GM04504 (cell line): ENCODE results near the gene ACTR5.

Experiments
- DNase-seq: peaks from one replicate; pipeline ENCODE4 v3.0.0-alpha.2; 2012; ENCODE audit warnings: low read depth

Gene ACTR5

GRCh38 chr20:38748097-38748860, at the start of gene ACTR5:
ACTR5 (plus strand) TSS chr20:38748460; CDS start chr20:38748479, 19 bp downstream.
- DNase-seq, result peak; percentile 71

DNA sequence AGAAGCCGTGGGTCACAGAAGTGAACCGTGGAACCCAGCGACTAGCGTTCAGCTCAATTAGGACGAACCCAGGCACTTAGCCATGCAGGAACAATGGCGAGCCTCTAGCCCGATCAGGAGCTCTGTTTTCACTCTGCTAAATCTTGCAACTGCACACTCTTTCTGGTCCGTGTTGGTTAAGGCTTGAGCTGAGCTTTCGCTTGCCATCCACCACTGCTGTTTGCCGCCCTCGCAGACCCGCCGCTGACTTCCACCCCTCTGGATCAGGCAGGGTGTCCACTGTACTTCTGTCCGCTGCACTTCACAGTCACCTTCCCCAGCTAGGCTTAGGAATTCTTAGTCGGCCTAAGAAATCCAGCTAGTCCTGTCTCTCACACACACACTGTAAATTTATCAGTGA, 49.7 kb upstream of the ACTR5 start:
- no peak for DNase-seq

GRCh38 chr20:38700141-38700540, 48.1 kb upstream of the ACTR5 start:
- DNase-seq, result no peak

DNA sequence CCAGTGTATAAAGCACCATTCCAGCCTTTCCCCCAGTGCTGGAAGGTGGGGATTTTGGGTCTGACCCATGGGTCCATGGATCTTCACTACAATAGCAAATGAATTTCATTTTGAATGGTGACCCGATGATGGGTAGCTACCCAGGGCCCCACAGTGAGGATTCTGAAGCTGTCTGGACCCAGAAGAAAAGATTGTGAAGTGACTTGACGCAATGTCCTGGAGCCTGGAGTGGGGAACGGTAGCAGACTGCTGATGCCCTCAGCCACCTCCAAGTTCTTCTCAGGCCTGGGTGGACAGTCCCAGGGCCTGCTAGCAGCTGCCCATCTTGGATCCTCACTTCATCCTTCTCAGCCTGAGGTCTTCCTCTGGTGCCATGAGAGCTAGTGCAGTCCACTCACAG, 47.3 kb upstream of the ACTR5 start:
- no peak for DNase-seq

DNA sequence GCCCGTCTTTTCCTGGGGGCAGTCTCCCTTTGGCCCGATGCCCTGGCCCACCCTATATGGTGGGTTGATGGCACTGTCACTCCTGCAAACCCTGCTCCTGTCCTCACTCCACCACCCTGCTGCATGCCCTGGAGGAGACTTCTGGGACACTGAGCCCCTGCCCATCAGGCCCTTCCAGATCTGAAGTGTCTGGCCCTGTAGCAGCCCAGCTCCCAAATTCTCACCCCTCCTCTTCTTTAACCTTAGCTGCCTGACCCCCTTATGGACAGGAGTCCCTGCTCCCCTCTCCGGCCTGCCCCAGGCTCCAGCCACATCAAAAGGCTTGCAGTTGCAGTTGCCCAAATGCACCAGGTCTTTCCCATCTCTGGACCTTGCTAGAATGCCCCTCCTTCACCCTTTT, 44.7 kb upstream of the ACTR5 start:
- DNase-seq, result no peak

DNA sequence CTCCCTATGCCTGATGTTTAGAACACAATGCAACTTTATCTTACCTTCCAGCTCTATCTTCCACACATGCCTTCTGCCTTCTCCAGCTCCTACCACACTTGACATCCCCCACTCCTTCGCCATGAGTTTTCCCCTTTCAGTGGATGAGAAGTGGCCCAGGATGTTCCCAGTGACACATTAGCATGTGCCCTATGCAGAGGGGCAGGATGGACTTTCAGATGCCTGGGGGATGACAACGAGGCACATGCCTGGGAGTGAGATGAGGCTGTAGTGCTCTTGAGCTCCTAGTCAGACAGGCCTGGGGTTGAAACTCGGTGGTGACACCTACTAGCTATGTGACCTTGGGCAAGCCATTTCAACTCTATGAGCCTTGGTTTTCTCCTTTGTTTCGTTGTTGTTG, 44.1 kb upstream of the ACTR5 start:
- DNase-seq, result no peak

- no peak for DNase-seq
Measured at GRCh38 chr20:38706509-38706908, 41.8 kb upstream of the ACTR5 start.

GRCh38 chr20:38714308-38714707, 34.0 kb upstream of the ACTR5 start:
- no peak for DNase-seq

- DNase-seq, result no peak
Measured at GRCh38 chr20:38715646-38716045, 32.6 kb upstream of the ACTR5 start.

GRCh38 chr20:38722683-38723016, 25.6 kb upstream of the ACTR5 start:
- no peak for DNase-seq

DNA sequence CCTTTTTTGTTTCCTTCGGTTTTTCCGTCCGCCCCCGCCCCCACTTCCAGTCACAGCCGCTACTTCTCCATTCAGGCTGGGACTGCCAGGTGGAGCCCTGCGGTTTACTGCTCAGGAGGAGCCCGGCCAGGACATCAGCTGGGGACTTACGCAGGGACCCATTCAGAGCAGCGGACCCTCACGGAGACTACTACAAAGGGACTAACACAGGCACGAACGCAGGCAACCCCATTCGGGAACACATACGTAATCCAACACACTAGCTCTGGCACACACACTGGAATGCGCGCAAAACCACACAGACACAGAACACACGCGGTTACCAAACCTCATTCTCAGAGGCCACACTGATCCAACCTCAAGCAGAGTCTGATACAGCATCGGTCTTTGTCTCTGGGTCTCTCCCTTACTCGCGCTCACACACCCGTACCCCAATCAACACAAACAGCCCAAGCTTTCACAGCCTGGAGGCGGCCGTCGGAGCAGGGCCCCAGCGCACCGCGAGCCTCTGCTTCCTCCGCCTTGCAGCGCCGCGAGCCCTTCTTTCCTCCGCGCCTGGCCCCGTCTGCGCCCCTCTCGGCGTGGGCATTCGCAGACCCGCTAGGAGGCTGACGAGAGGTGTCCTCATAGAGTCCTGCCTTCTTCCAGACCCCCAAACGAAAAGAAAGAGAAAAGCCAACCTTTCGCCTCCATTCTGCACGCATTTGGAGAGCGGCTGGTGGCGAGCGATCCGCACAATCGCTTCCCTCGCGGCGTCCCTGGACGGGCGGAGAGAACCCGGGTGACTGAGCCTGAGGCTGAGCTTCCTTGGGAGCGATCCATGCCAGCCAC, 25.0 kb upstream of the ACTR5 start:
- DNase-seq, result no peak

DNA sequence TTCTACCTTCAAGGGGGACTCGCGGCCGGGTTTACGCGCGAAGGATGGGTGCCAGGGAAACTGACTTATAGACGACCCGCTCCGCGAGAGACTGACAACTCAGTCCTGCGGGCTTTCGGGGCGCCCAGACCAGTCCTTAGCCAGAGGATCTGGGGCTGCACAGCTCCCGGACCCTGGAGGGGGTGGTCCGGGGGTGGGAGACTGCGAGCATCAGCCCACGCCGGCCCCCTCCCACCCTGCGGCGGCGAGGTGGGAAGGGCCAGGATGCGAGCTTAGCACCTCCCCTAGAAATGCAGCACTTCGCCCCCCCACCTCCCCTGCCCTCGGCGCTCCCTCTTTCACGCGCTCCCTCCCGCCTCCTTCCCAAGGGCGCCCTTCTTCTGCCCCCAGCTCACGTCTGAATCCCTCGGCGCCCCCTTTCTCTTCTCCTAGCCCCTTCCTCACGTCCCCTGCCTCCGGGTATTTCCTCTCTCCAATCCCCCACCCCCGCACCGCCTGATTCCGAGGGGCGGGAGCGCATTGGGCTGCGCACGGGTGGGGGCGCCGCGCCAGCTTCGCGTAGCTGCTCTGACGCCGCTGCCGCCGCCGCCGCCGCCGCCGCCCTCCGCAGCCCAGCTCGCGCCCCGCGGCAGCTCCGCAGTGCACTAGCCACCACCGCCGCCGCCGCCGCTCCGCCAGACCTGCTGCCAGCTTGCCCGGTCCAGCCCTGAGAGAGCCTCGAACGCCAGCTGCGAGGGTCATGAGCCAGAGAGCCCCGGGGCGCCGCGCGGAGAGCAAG, 24.2 kb upstream of the ACTR5 start, which contains the start of gene SLC32A1:
TSS of gene SLC32A1 (plus strand) at position 639 of the 778 bp plus-strand sequence. CDS start 239 bp downstream, outside the sequence.
- no peak for DNase-seq

DNA sequence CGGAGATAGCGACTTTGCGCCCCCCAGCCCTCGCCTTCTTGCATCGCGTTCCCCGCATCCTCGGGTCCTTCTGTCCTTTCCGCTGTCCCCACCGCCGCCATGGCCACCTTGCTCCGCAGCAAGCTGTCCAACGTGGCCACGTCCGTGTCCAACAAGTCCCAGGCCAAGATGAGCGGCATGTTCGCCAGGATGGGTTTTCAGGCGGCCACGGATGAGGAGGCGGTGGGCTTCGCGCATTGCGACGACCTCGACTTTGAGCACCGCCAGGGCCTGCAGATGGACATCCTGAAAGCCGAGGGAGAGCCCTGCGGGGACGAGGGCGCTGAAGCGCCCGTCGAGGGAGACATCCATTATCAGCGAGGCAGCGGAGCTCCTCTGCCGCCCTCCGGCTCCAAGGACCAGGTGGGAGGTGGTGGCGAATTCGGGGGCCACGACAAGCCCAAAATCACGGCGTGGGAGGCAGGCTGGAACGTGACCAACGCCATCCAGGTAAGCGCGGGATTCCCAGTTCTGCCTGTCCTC, 23.6 kb upstream of the ACTR5 start:
- no peak for DNase-seq

- no peak for DNase-seq
Measured at GRCh38 chr20:38725148-38725901, 22.9 kb upstream of the ACTR5 start.

- DNase-seq, result no peak
Measured at GRCh38 chr20:38725931-38726803, 22.1 kb upstream of the ACTR5 start.

DNA sequence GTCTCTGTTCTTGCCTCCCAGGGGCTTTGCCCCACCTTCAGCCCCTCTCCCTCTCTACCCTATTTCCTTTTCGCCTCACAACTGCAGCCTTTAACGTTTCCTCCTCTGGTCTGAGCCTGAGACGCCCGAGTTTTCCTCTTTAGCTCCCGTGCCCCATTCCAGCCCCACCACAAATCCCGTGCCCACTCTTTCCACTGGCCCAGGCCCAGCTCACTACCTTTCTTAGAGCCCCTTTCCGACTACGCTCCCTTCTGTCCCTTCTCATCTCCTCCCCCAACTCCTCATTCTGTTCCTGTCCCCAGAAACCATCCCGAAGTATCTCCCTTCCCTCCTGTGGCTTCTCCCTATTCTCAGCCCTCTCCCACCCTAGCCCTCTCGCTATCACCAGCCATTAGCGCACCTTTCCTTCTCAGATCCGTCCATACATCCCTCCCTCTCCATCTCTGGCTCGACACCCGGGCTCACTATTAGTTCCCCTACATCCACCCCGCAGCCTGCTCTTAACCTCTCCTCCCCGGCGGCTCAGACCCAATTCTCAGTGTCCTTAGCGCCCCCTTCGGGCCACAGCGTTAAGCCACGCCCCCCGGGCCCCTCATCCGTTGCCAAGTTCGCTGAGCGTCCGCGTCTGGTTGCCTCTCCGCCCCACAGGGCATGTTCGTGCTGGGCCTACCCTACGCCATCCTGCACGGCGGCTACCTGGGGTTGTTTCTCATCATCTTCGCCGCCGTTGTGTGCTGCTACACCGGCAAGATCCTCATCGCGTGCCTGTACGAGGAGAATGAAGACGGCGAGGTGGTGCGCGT, 21.3 kb upstream of the ACTR5 start:
- DNase-seq, result no peak

- DNase-seq, result no peak
Measured at GRCh38 chr20:38727607-38728190, 20.6 kb upstream of the ACTR5 start.

DNA sequence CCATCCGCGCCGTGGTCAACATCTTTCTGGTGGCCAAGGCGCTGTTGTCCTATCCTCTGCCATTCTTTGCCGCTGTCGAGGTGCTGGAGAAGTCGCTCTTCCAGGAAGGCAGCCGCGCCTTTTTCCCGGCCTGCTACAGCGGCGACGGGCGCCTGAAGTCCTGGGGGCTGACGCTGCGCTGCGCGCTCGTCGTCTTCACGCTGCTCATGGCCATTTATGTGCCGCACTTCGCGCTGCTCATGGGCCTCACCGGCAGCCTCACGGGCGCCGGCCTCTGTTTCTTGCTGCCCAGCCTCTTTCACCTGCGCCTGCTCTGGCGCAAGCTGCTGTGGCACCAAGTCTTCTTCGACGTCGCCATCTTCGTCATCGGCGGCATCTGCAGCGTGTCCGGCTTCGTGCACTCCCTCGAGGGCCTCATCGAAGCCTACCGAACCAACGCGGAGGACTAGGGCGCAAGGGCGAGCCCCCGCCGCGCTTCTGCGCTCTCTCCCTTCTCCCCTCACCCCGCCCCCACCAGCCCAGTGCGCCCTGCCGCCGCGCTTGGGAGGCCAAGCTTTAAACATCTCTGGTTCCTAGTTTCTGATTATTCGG, 20.0 kb upstream of the ACTR5 start:
- no peak for DNase-seq
